Upper lobe of left lung (tissue), 4 donors: ENCODE results near the gene ANKRD44.

Source experiments
- EP300 ChIP-seq, 4 donors: sonication (generic); formaldehyde crosslinking; IDR thresholded peaks; one replicate each; pipeline ENCODE4 v1.5.1; 2017; ENCODE audit warnings: antibody characterized with exemption in 4 of 4, control low read depth in 2 of 4
- POLR2A ChIP-seq, 4 donors: fragments of 450-650 bp; IDR thresholded peaks; one replicate each; pipeline ENCODE4 v1.5.1; 2016 to 2017; ENCODE audit warnings: antibody characterized with exemption in 4 of 4, mild to moderate bottlenecking in 2 of 4

GRCh38 chr2:197235711-197236110, 74.9 kb downstream of the ANKRD44 start:
- TF ChIP-seq POLR2A (IDR thresholded peaks at IDR 0.05) (no peak), EP300 (IDR thresholded peaks at IDR 0.05) (no peak)
